Activated B cell treated with CpG ODN at 0.5 μM for 24 hours (primary cell): ENCODE results near the gene RHOBTB3. TPM values are rescaled to one million over a fixed set of nuclear protein-coding genes. Genes with fewer than 3 reads are reported as not detected.

Experiments
- ATAC-seq: fragments of 200-7000 bp; cut with Tn5 transposase; one replicate; pipeline ENCODE4 v1.10.0; 2021; ENCODE audit warnings: low read depth, mild to moderate bottlenecking, moderate library complexity
- CTCF ChIA-PET: fragments of 350-600 bp; sonication (Branson Sonifier 250); formaldehyde crosslinking; loops from one replicate; lab custom pipeline; 2021; ENCODE audit warnings: antibody characterized with exemption; lab: Charles Lee
- POLR2A ChIA-PET: fragments of 350-600 bp; sonication (Branson Sonifier 250); formaldehyde crosslinking; loops from one replicate; lab custom pipeline; 2021; ENCODE audit warnings: antibody characterized with exemption; lab: Charles Lee
- DNase-seq: peaks from one replicate; pipeline ENCODE4 v3.0.0; 2022
- H3K27ac Mint-ChIP-seq: one replicate; pipeline ENCODE4 v1.8.0; 2020; ENCODE audit warnings: mixed read lengths
- H3K27me3 Mint-ChIP-seq: one replicate; pipeline ENCODE4 v1.8.0; 2021; ENCODE audit warnings: mixed read lengths
- H3K36me3 Mint-ChIP-seq: one replicate; pipeline ENCODE4 v1.8.0; 2021; ENCODE audit warnings: low read depth, mixed read lengths
- H3K4me1 Mint-ChIP-seq: one replicate; pipeline ENCODE4 v1.8.0; 2021; ENCODE audit warnings: mixed read lengths
- H3K4me3 Mint-ChIP-seq: one replicate; pipeline ENCODE4 v1.8.0; 2020; ENCODE audit warnings: mild to moderate bottlenecking, mixed read lengths
- H3K9me3 Mint-ChIP-seq: one replicate; pipeline ENCODE4 v1.8.0; 2020; ENCODE audit warnings: mixed read lengths
- intact Hi-C: fragments of 100-400 bp; cut with micrococcal nuclease; formaldehyde crosslinking; loops from one replicate; pipeline ENCODE4 v1.15.1; 2024
- total RNA-seq: library from RNA; stranded (reverse); gene quantifications from 2 replicates; pipeline ENCODE4 v1.2.3, GENCODE V29; 2022
- TF ChIP-seq, protein P1 (sequence below): fragments of 200-600 bp; IDR thresholded peaks from one replicate; pipeline ENCODE4 v1.8.0; 2022; ENCODE audit warnings: antibody characterized with exemption, mild to moderate bottlenecking

The RHOBTB3 gene
- total RNA-seq, 1 donor from 2014 or later, result 3.3 TPM

- intact Hi-C loops, result loop anchor here (1.0 kb wide), 1 partner anchor 9 kb away; no protein-coding TSS in a partner anchor
These were observed 4.0 kb upstream of the RHOBTB3 start for GRCh38 chr5:95726811-95727763.

GRCh38 chr5:95727764-95728191, 3.4 kb upstream of the RHOBTB3 start:
- Mint-ChIP-seq H3K4me3 (no peak overlapping the region), H3K36me3 (no peaks in the 10 kb centered on the region), H3K27me3 (peaks cover 18% of the 10 kb centered on the region), H3K4me1 (peaks cover 34% of the 10 kb centered on the region), H3K9me3 (no peaks in the 10 kb centered on the region), H3K27ac (no peak overlapping the region)
- TF ChIP-seq, protein P1, sequence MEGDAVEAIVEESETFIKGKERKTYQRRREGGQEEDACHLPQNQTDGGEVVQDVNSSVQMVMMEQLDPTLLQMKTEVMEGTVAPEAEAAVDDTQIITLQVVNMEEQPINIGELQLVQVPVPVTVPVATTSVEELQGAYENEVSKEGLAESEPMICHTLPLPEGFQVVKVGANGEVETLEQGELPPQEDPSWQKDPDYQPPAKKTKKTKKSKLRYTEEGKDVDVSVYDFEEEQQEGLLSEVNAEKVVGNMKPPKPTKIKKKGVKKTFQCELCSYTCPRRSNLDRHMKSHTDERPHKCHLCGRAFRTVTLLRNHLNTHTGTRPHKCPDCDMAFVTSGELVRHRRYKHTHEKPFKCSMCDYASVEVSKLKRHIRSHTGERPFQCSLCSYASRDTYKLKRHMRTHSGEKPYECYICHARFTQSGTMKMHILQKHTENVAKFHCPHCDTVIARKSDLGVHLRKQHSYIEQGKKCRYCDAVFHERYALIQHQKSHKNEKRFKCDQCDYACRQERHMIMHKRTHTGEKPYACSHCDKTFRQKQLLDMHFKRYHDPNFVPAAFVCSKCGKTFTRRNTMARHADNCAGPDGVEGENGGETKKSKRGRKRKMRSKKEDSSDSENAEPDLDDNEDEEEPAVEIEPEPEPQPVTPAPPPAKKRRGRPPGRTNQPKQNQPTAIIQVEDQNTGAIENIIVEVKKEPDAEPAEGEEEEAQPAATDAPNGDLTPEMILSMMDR, result no peak
- ChIA-PET POLR2A (interaction anchor here (0.5 kb wide), 1 partner anchor 9 kb away, joined by 3 read pairs; no protein-coding TSS in a partner anchor), CTCF (no interaction called here)
- no peak for DNase-seq
- intact Hi-C loops, result loop anchor here (1.0 kb wide), 1 partner anchor 9 kb away; no protein-coding TSS in a partner anchor
- ATAC-seq, result no peak

More at GRCh38 chr5:95726811-95727763, 4.0 kb upstream of the RHOBTB3 start:
- TF ChIP-seq, protein P1, result no peak
- DNase-seq, result no peak
- CTCF ChIA-PET, result no interaction called here
- no peak for ATAC-seq
- Mint-ChIP-seq H3K27me3 (peaks cover 15% of the 10 kb centered on the region), H3K4me1 (peaks cover 31% of the 10 kb centered on the region), H3K27ac (no peak overlapping the region), H3K9me3 (no peaks in the 10 kb centered on the region), H3K4me3 (no peak overlapping the region), H3K36me3 (no peaks in the 10 kb centered on the region)
- POLR2A ChIA-PET, result interaction anchor here (0.5 kb wide), 1 partner anchor 8 kb away, joined by 3 read pairs; no protein-coding TSS in a partner anchor

DNA sequence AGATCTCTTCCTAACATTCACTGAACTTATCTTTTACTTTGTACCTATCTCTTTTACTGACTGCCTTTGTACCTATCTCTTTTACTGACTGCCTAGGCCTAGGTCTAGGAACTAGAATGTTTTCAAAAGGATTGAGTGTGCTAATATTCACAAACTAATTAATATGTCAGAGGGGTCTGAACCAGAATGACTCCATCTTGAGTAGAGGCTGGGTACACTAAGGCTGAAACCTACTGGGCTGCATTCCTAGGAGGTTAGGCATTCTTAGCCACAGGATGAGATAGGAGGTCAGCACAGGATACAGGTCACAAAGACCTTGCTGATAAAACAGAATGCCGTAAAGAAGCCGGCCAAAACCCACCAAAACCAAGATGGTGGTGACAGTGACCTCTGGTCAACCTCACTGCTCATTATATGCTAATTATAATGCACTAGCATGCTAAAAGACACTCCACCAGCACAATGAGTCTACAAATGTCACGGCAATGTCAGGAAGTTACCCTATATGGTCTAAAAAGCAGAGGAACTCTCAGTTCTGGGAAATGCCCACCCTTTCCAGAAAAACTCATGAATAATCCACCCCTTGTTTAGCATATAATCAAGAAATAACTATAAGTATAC, 2.5 kb upstream of the RHOBTB3 start:
- peaks cover 18% of the 10 kb centered on the region for H3K27me3 Mint-ChIP-seq
- H3K4me1 Mint-ChIP-seq, result peaks cover 34% of the 10 kb centered on the region
- no peak overlapping the region for H3K4me3 Mint-ChIP-seq

DNA sequence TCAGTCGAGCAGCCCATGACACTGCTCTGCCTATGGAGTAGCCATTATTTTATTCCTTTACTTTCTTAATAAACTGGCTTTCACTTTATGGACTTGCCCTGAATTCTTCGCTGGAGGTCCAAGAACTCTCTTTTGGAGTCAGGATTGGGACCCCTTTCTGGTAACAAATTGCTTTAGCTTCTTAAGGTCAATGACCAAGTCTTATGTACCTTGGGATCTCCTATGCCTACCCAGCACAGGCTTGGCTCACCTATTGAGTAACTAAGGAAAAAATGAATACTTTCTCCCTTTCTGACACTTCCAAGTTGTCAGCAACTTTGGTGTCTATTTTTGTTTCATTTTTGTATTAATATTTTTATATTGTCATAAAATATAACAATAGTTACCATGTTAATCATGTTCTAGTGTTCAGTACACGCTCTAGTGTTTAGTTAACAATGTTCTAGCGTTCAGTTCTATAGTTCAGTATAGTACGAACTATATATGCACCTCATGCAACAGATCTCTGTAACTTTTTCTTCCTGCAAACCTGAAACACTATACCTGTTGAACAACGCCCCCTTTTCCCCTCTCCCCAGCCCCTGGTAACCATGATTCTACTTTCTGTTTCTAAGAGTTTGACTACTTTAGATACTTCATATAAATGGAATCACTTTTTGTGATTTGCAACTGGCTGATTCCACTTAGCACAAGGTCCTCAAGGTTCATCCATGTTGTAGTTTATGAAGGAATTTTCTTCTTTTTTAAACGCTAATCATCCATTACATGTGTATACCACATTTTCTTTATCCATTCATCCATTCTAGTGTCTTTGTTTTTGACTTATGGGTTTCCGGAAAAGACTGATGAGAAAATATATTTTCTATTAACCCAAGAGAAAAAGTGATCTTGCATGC, 1.8 kb upstream of the RHOBTB3 start:
- Mint-ChIP-seq H3K27ac (no peak overlapping the region), H3K4me1 (peaks cover 34% of the 10 kb centered on the region), H3K36me3 (no peaks in the 10 kb centered on the region), H3K27me3 (peaks cover 18% of the 10 kb centered on the region), H3K4me3 (peak overlapping the region; percentile 86), H3K9me3 (no peaks in the 10 kb centered on the region)
- CTCF ChIA-PET, result no interaction called here
- ATAC-seq (no peak), DNase-seq (no peak)
- intact Hi-C loops, result loop anchor here (1.0 to 2.0 kb wide), 3 partner anchors 17 to 174 kb away; partner anchors contain the start of genes ARSK and RFESD
- TF ChIP-seq, protein P1, result no peak
- POLR2A ChIA-PET, result no interaction called here

More for the DNA sequence above, 2.5 kb upstream of the RHOBTB3 start:
- Mint-ChIP-seq H3K27ac (no peak overlapping the region), H3K36me3 (no peaks in the 10 kb centered on the region), H3K9me3 (no peaks in the 10 kb centered on the region)
- TF ChIP-seq, protein P1, result no peak
- ChIA-PET POLR2A (no interaction called here), CTCF (no interaction called here)
- DNase-seq (no peak), ATAC-seq (no peak)
- intact Hi-C loops, result no loop called here
